ENCODE results near the gene SLC5A2. TPM values are rescaled to one million over a fixed set of nuclear protein-coding genes. Genes with fewer than 3 reads are reported as not detected.

The SLC5A2 gene
- total and polyA plus RNA-seq, 2 of the 13 experiments (the other 11 are each of a cell fraction or from before 2014, with no cell fraction given): 0.24 to 0.97 TPM

- TF ChIP-seq CENPBD1 (CRISPR knock-in tag; IDR thresholded peaks at IDR 0.05; ENCODE audit: borderline replicate concordance, low read depth) (no peak), NR1H2 (CRISPR knock-in tag; IDR thresholded peaks at IDR 0.05; ENCODE audit: borderline replicate concordance, low read depth) (no peak), ZNF362 (CRISPR knock-in tag; IDR thresholded peaks at IDR 0.05; ENCODE audit: borderline replicate concordance) (0 out of 2 replicates have a peak, but pooled peaks have one; percentile 14), GPBP1L1 (CRISPR knock-in tag; IDR thresholded peaks at IDR 0.05) (no peak), HNF4A (CRISPR knock-in tag; IDR thresholded peaks at IDR 0.05) (peak; percentile 82), TRIM24 (CRISPR knock-in tag; IDR thresholded peaks at IDR 0.05) (0 out of 2 replicates have a peak, but pooled peaks have one; percentile 25), MYPOP (CRISPR knock-in tag; IDR thresholded peaks at IDR 0.05) (peak; percentile 59; the same call in 1 of the 2 replicates), ZNF224 (CRISPR knock-in tag; IDR thresholded peaks at IDR 0.05) (peak; percentile 34; the same call in 1 of the 2 replicates), ZNF674 (CRISPR knock-in tag; IDR thresholded peaks at IDR 0.05; ENCODE audit: low read depth) (0 out of 2 replicates have a peak, but pooled peaks have one; percentile 62), FOXJ3 (CRISPR knock-in tag; IDR thresholded peaks at IDR 0.05; ENCODE audit: borderline replicate concordance) (no peak), RNF2 (conservative IDR thresholded peaks at IDR 0.05; ENCODE audit: low read depth) (no peak), ZSCAN25 (CRISPR knock-in tag; IDR thresholded peaks at IDR 0.05) (peak; percentile 34; the same call in 1 of the 2 replicates), AGO1 (IDR thresholded peaks at IDR 0.05; ENCODE audit: low read depth, low read length, poor library complexity, severe bottlenecking) (no peak), PITX1 (CRISPR knock-in tag; IDR thresholded peaks at IDR 0.05) (peak; percentile 77), ZFP36L1 (CRISPR knock-in tag; IDR thresholded peaks at IDR 0.05) (no peak), HDAC6 (IDR thresholded peaks at IDR 0.05; ENCODE audit: low read depth, low read length) (no peak), TCF7L2 (IDR thresholded peaks at IDR 0.05; ENCODE audit: low read depth, low read length) (no peak), XRCC5 (optimal IDR thresholded peaks at IDR 0.05; ENCODE audit: low read length) (peak; percentile 17), KLF11 (CRISPR knock-in tag; IDR thresholded peaks at IDR 0.05) (no peak), HNRNPLL (IDR thresholded peaks at IDR 0.05; ENCODE audit: low read depth, low read length, poor library complexity, severe bottlenecking) (no peak), SALL2 (CRISPR knock-in tag; IDR thresholded peaks at IDR 0.05) (no peak), ETS1 (CRISPR knock-in tag; IDR thresholded peaks at IDR 0.05) (no peak), ATRX (CRISPR knock-in tag; IDR thresholded peaks at IDR 0.05; ENCODE audit: borderline replicate concordance) (no peak), ZNF598 (CRISPR knock-in tag; IDR thresholded peaks at IDR 0.05; ENCODE audit: borderline replicate concordance) (peak; percentile 92; the same call in 1 of the 2 replicates)
Observed at GRCh38 chr16:31453255-31454204, 29.4 kb upstream of the SLC5A2 start (continued).
